HL-60 (cell line): Measurements from ENCODE around the gene TRIM54.

Source experiments
- CTCF ChIP-seq: IDR thresholded peaks from one replicate; pipeline ENCODE4 v1.5.1; 2011; ENCODE audit warnings: low read length, control low read depth, inconsistent platforms; ENCODE audit not compliant: insufficient read depth
- POLR2AphosphoS5 ChIP-seq: IDR thresholded peaks from 2 replicates; pipeline ENCODE4 v1.6.1; 2012; ENCODE audit warnings: low read depth
- REST ChIP-seq: IDR thresholded peaks from 2 replicates; pipeline ENCODE4 v1.6.1; 2012; ENCODE audit warnings: low read depth; ENCODE audit not compliant: insufficient replicate concordance

- TF ChIP-seq POLR2AphosphoS5, result no peak
- no peak for TF ChIP-seq CTCF
- no peak for TF ChIP-seq REST
These were observed 6.4 kb downstream of the TRIM54 start for GRCh38 chr2:27288610-27289009.
